NCI-H1092 treated with DMSO at 0.1 percent for 48 hours (cell line): ENCODE data around the gene USP50.
"Not testable (repeated sequence)": the region's sequence is repeated elsewhere in the genome, so short reads cannot be mapped to it uniquely, and the experiment has no call there.

ENCODE experiments used
- DNase-seq: peaks from one replicate; lab custom pipeline; 2025; lab: John Stamatoyannopoulos, UW

The USP50 gene

GRCh38 chr15:50503144-50503543 lies 43.3 kb downstream of the USP50 start:
- DNase-seq = no peak

DNA sequence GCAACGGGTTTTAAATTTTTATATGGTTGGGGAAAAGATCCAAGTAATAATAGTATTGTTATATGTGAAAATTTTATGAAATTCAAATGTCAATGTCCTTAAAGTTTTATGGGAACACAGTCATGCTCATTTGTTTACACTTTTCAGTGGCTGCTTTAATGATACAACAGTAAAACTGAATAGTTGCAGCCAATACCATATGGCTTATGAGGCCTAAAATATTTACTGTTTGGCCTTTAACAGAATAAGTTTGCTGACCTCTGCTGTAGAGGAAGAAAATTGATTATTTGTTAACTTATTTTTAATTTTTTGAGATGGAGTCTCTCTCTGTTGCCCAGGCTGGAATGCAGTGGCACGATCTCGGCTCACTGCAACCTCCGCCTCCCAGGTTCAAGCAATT lies 44.7 kb downstream of the USP50 start:
- no peak for DNase-seq

GRCh38 chr15:50500352-50500751 lies 46.1 kb downstream of the USP50 start:
- no peak for DNase-seq

DNA sequence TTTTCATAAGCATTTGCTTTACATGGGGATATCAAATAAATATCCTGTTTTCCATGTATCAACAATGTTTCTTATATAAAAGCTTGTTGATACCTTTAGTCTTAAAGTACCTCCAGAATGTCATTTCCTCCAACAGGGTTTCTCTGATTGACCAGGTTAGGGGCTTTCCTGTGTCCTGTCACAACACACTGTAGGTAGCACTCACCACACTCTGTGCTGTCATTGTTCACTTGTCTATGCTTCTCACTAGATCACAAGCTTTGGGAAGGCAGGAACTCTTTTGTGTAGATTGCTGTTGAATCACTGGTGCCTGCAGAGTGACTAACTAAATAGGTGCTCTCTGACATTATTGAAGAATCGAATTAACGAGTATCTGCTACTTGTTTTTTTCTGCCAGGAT lies 49.8 kb downstream of the USP50 start:
- DNase-seq = no peak

- not testable (repeated sequence) for DNase-seq
These were observed 51.9 kb downstream of the USP50 start for GRCh38 chr15:50494547-50494946.

GRCh38 chr15:50493625-50494024 lies 52.8 kb downstream of the USP50 start:
- DNase-seq = no peak

DNA sequence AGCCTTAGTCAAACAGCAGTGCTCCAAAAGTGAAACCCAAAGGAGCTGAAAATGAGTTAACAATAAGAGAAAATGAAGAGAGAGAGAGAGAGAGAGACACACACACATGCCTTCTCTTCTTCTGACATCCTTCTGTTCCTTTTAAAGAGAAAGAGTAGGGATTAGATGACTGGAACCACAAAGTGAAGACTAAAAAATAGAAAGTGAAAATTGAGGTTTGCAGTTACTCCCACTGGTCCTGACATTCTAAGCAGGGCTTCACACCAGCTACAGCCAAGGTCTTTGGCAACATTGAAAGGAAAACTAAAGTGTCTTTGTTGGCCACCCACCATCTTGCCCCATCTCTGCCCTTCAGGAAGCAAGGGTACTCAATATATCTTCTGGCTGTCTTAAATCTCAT lies 59.2 kb downstream of the USP50 start:
- DNase-seq = no peak

DNA sequence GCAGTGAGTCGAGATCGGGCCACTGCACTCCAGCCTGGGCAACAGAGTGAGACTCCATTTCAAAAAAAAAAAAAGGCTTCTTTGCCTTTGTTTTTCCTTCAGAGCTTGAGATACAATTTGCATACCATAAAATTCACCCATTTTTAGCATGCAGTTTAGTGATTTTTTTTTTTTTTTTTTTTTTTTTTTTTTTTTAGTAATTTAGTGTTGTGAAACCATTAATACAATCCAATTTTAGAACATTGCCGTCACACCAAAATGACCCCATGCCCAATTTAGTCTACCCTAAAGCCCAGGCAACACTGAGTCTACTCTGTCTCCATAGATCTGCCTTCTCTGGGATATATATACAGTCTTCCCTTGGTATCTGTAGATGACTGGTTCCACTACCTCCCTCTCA lies 61.1 kb downstream of the USP50 start:
- DNase-seq = no peak

DNA sequence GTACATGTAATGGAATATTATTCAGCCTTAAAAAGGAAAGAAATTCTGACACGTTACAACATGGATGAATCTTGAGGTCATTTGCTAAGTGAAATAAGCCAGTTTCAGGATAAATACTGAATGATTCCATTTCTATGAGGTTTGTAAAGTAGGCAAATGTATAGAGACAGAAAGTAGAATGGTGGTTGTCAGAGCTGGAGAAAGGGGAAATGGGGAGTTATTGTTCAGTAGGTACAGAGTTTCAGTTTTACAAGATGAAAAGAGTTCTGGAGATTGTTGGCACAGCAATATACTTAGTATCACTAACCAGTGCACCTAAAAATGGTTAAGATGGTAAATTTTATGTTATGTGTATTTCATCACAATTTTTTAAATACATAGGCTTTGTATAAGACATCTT lies 61.7 kb downstream of the USP50 start:
- DNase-seq = no peak

- DNase-seq = no peak
These were observed 70.3 kb downstream of the USP50 start for GRCh38 chr15:50476143-50476542.

DNA sequence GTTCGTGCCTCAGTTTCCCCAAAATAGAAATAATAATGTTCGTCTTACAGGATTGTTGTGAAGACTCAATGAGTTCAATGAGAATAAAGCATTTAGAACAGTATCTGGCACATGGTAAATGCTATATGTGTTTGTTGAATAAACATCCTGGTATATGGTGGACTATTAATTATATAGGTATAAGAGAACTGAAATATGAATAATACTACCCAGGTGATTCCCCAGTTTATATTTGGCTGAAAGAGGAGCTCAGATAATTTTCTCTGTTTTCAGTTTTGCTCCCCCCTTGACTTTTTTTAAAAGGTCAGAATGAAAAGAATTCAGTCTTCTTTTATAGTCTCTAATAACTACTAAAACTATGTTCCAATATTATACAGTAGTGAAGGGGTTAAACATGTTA lies 75.4 kb downstream of the USP50 start:
- DNase-seq = no peak

- no peak for DNase-seq
These were observed 82.8 kb downstream of the USP50 start for GRCh38 chr15:50463423-50464358.

DNA sequence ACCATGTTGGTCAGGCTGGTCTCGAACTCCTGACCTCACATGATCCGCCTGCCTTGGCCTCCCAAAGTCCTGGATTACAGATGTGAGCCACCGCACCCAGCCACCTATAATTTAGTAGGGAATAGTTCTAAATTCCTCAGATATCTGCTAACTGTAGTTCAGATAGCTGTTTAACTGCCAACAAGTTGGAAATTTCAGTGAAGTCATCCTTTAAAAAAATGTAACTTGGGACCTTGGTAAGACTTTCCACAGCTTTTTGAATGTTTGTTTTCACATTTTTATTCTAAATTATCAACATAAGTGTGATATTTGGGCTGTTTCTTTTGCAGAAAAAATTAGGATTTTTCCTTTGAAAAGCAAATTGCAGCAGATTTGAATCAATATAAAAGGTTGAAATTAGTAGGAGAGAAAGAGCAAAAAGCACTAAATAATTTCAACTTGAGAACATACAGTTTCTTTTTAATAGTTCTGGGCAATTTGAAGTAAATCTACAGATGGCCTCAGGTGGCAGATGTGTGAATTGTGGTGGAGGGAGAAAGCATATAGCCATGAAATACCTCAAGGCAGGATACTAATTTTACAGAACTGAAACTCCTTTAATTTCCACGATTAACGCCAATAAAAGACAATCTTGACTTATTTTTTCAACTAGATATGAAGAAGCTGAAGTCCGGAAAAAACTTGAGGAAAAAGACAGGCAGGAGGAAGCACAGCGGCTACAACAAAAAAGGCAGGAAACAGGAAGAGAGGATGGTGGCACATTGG lies 87.9 kb downstream of the USP50 start:
- no peak for DNase-seq

GRCh38 chr15:50452927-50453326 lies 93.5 kb downstream of the USP50 start:
- no peak for DNase-seq
